HG03571 (cell line): ENCODE data around the gene ATP8A2.

ENCODE experiments used
- ATAC-seq: cut with Tn5 transposase; IDR thresholded peaks from one replicate; pipeline ENCODE4 v1.9.1; 2021; ENCODE audit not compliant: unreplicated experiment

The ATP8A2 gene

GRCh38 chr13:25679936-25680335 is 308.2 kb downstream of the ATP8A2 start:
- ATAC-seq: no peak

- ATAC-seq: no peak
Observed at GRCh38 chr13:25682276-25682675, 310.5 kb downstream of the ATP8A2 start.

GRCh38 chr13:25683056-25683455 is 311.3 kb downstream of the ATP8A2 start:
- ATAC-seq: no peak

GRCh38 chr13:25683662-25684370 is 312.0 kb downstream of the ATP8A2 start:
- no peak for ATAC-seq

GRCh38 chr13:25684491-25684890 is 312.7 kb downstream of the ATP8A2 start:
- ATAC-seq: no peak

- ATAC-seq: no peak
Observed at GRCh38 chr13:25686831-25687470, 315.2 kb downstream of the ATP8A2 start.

GRCh38 chr13:25687471-25688225 is 315.9 kb downstream of the ATP8A2 start:
- ATAC-seq: no peak

GRCh38 chr13:25688536-25688935 is 316.8 kb downstream of the ATP8A2 start:
- ATAC-seq: no peak

GRCh38 chr13:25689539-25689938 is 317.8 kb downstream of the ATP8A2 start:
- ATAC-seq: no peak

- no peak for ATAC-seq
Observed at GRCh38 chr13:25690582-25690981, 318.8 kb downstream of the ATP8A2 start.

- no peak for ATAC-seq
Observed at GRCh38 chr13:25691654-25692053, 319.9 kb downstream of the ATP8A2 start.

GRCh38 chr13:25692099-25692498 is 320.3 kb downstream of the ATP8A2 start:
- no peak for ATAC-seq

- no peak for ATAC-seq
Observed at GRCh38 chr13:25699056-25699455, 327.3 kb downstream of the ATP8A2 start.

GRCh38 chr13:25699600-25699999 is 327.8 kb downstream of the ATP8A2 start:
- no peak for ATAC-seq

- ATAC-seq: no peak
Observed at GRCh38 chr13:25701304-25701703, 329.5 kb downstream of the ATP8A2 start.

GRCh38 chr13:25702386-25702785 is 330.6 kb downstream of the ATP8A2 start:
- no peak for ATAC-seq

- no peak for ATAC-seq
Observed at GRCh38 chr13:25707726-25708125, 336.0 kb downstream of the ATP8A2 start.

GRCh38 chr13:25708268-25708667 is 336.5 kb downstream of the ATP8A2 start:
- no peak for ATAC-seq

- ATAC-seq: no peak
Observed at GRCh38 chr13:25709088-25709487, 337.3 kb downstream of the ATP8A2 start.

- no peak for ATAC-seq
Observed at GRCh38 chr13:25715760-25716159, 344.0 kb downstream of the ATP8A2 start.

- ATAC-seq: no peak
Observed at GRCh38 chr13:25717666-25718197, 346.0 kb downstream of the ATP8A2 start.

- no peak for ATAC-seq
Observed at GRCh38 chr13:25719666-25720065, 347.9 kb downstream of the ATP8A2 start.
